Esophagus muscularis mucosa (tissue), 4 donors: ENCODE data around the gene MYRIP. TPM values are rescaled to one million over a fixed set of nuclear protein-coding genes. Genes with fewer than 3 reads are reported as not detected.

Experiments used
- DNase-seq: peaks from one replicate; pipeline ENCODE4 v3.0.0-alpha.2; 2017; ENCODE audit errors: extremely low spot score
- H3K27ac ChIP-seq, 4 donors: fragments of 200-600 bp; sonication (generic); replicated peaks in 1 of 4; 1 replicate in 3 of 4; 2 replicates in 1 of 4; pipeline ENCODE4 v1.5.1; 2016 to 2019; ENCODE audit warnings: mild to moderate bottlenecking in 1 of 4
- H3K27me3 ChIP-seq, 4 donors: fragments of 200-600 bp; sonication (generic); one replicate each; pipeline versions ENCODE4 v1.5.1 to v1.6.0; 2016 to 2019
- H3K36me3 ChIP-seq, 4 donors: fragments of 200-600 bp; sonication (generic); one replicate each; pipeline ENCODE4 v1.5.1; 2016 to 2019
- H3K4me1 ChIP-seq, 4 donors: fragments of 200-600 bp; sonication (generic); one replicate each; pipeline ENCODE4 v1.5.1; 2016 to 2019
- H3K4me3 ChIP-seq, 4 donors: fragments of 200-600 bp; sonication (generic); 1 replicate in 2 of 4; 2 replicates in 2 of 4; pipeline ENCODE4 v1.5.1; 2016 to 2019; ENCODE audit warnings: mild to moderate bottlenecking in 4 of 4, moderate library complexity in 1 of 4
- H3K9me3 ChIP-seq, 4 donors: fragments of 200-600 bp; sonication (generic); 1 replicate in 3 of 4; 2 replicates in 1 of 4; pipeline ENCODE4 v1.5.1; 2016 to 2019
- CTCF ChIP-seq, 3 experiments: fragments of 200-600 bp in 2 of 3; fragments of 450-650 bp in 1 of 3; sonication (generic) in 2 of 3; IDR thresholded peaks; one replicate each; pipeline ENCODE4 v1.5.1; 2017 to 2019; ENCODE audit warnings: antibody characterized with exemption in 3 of 3, mild to moderate bottlenecking in 2 of 3, moderate library complexity in 1 of 3
- EP300 ChIP-seq: sonication (generic); formaldehyde crosslinking; IDR thresholded peaks from one replicate; pipeline ENCODE4 v1.6.1; 2017; ENCODE audit warnings: antibody characterized with exemption
- POLR2A ChIP-seq: fragments of 450-650 bp; IDR thresholded peaks from one replicate; pipeline ENCODE4 v1.6.1; 2017; ENCODE audit warnings: antibody characterized with exemption, moderate library complexity, mild to moderate bottlenecking, low read depth
- POLR2AphosphoS5 ChIP-seq, 2 donors: sonication (generic); formaldehyde crosslinking; IDR thresholded peaks; one replicate each; pipeline ENCODE4 v1.6.1; 2017; ENCODE audit warnings: antibody characterized with exemption in 2 of 2
- WGBS: methylation state at CpG from one replicate; pipeline ENCODE4 v1.1.5; 2018; 5-methylcytosine and 5-hydroxymethylcytosine counted together
- intact Hi-C: fragments of 100-400 bp; cut with DNase I; formaldehyde crosslinking; loops from one replicate; pipeline ENCODE4 v1.15.1; 2023
- small RNA-seq, 3 donors: library from RNA; depleted of rRNA; stranded (forward); fragments of <200 nt; gene quantifications; one replicate each; pipeline ENCODE3, GENCODE V24; 2016
- total RNA-seq, 4 donors: library from RNA; depleted of rRNA; stranded (reverse); fragments of >200 nt; gene quantifications; one replicate each; pipeline versions ENCODE4 v1.1.0 to v1.2.1, GENCODE V29; 2016

MYRIP gene
- total RNA-seq, 4 donors from 2014 or later: 3.3 to 7.2 (median 5.8) TPM

GRCh38 chr3:40307176-40307575, 497.8 kb downstream of the MYRIP start:
- 91% methylated on average over 1 of the region's 1 CpG for WGBS
- H3K9me3 ChIP-seq: no peaks in the 10 kb centered on the region
- TF ChIP-seq EP300 (no peak), CTCF (IDR thresholded peaks at IDR 0.05) (no peak), POLR2A (no peak), POLR2AphosphoS5 (IDR thresholded peaks at IDR 0.05) (no peak)
- intact Hi-C loops: loop anchor here (5.0 kb wide), 1 partner anchor 145 kb away; no protein-coding TSS in a partner anchor
- no peak overlapping the region for H3K4me3 ChIP-seq
- peaks cover 30 to 37% (median 32%) of the 10 kb centered on the region in 4 donors for H3K4me1 ChIP-seq
- no peaks in the 10 kb centered on the region for H3K27me3 ChIP-seq
- DNase-seq: no peak
- no peak overlapping the region for H3K27ac ChIP-seq
- peaks cover 1 to 15% (median 10%) of the 10 kb centered on the region in 4 donors for H3K36me3 ChIP-seq

GRCh38 chr3:40308725-40309417, 499.5 kb downstream of the MYRIP start:
- DNase-seq: no peak
- intact Hi-C loops: loop anchor here (5.0 kb wide), 1 partner anchor 143 kb away; no protein-coding TSS in a partner anchor
- peak overlapping the region; percentile 92 to 98 (median 98) for H3K27ac ChIP-seq
- H3K9me3 ChIP-seq: no peaks in the 10 kb centered on the region
- 30% methylated on average over 14 of the region's 20 CpGs for WGBS
- TF ChIP-seq CTCF (IDR thresholded peaks at IDR 0.05) (no peak), POLR2AphosphoS5 (IDR thresholded peaks at IDR 0.05) (no peak), EP300 (no peak), POLR2A (no peak)
- peak overlapping the region; percentile 86 to 98 (median 92) for H3K4me3 ChIP-seq
- H3K27me3 ChIP-seq: no peaks in the 10 kb centered on the region
- peaks cover 33 to 40% (median 37%) of the 10 kb centered on the region in 4 donors for H3K4me1 ChIP-seq
- peaks cover 12 to 32% (median 26%) of the 10 kb centered on the region in 4 donors for H3K36me3 ChIP-seq

GRCh38 chr3:40309418-40309924, 500.1 kb downstream of the MYRIP start, which contains the start of gene EIF1B:
EIF1B (plus strand) TSS chr3:40309707; CDS start chr3:40309942, 235 bp downstream.
- H3K27ac ChIP-seq: peak within 1 kb of the TSS; percentile 92 to 98 (median 98)
- TF ChIP-seq CTCF (IDR thresholded peaks at IDR 0.05) (peak; percentile 91 to 94 (median 94)), EP300 (no peak), POLR2AphosphoS5 (IDR thresholded peaks at IDR 0.05) (peak; percentile 96 to 99), POLR2A (peak; percentile 79)
- peak; percentile 100 for DNase-seq
- H3K4me3 ChIP-seq: peak within 1 kb of the TSS; percentile 86 to 98 (median 92)
- peaks cover 39 to 46% (median 42%) of the 10 kb centered on the region in 4 donors for H3K4me1 ChIP-seq
- no peaks in the 10 kb centered on the region for H3K27me3 ChIP-seq
- intact Hi-C loops: loop anchor here (5.0 kb wide), 1 partner anchor 143 kb away; no protein-coding TSS in a partner anchor
- peaks cover 12 to 38% (median 32%) of the 10 kb centered on the region in 4 donors for H3K36me3 ChIP-seq
- H3K9me3 ChIP-seq: no peaks in the 10 kb centered on the region
- WGBS: under 1% methylated on average over 27 of the region's 50 CpGs

Small RNA genes within 50 kb of the gene (small RNA-seq; reads per million reads assigned to genes)
- gene RF00264 (0 reads per million in 3 donors), gene RN7SL411P (0 reads per million in 3 donors), gene RNU4-56P (0 reads per million in 3 donors)
